Islet precursor cell (in vitro differentiated cells): Measurements from ENCODE around the gene CLRN2.
"Not testable (repeated sequence)": the region's sequence is repeated elsewhere in the genome, so short reads cannot be mapped to it uniquely, and the experiment has no call there.

Experiments used
- DNase-seq: peaks from one replicate; pipeline ENCODE4 v3.0.0-alpha.2; 2018

Gene CLRN2

DNA sequence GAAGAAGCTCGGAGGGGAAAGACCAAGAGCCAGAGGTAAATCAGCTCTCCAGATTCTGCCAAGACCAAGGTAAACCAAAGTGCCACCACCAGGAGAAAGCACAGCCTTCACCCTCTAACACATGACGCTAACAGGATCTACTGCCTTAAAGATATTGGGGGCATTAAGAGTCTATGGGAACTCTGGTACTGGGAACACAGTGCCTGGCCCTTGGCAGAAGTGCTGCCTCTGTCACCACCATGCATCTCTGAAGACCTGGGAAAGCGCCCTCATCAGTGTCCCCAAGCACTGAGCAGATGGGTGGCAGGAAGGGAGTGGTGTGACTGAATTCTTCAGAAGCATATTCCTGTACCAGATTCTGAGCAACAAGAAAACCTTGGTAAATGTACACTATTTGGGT, 4.4 kb upstream of the CLRN2 start:
- no peak for DNase-seq

DNA sequence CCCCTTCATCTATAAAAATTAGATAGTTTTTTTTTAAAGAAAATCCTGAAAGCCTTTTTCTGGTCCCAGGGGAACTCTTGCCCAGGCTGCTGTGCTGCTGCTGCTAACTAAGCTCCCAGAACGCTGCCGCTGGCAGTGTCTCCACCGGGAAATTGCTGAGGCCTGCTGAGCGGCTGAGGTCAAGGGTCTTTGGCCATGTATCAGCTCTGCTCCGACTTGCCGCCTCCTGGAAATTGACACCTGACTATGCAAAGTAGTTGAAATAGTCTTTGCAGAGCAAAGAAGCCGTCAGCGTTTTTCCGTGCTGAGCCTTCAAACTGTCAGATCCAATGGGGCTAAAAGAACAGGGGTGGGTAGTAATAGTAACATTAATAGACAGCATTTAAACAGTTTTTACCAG, 3.9 kb upstream of the CLRN2 start:
- peak; percentile 76 for DNase-seq

- peak; percentile 69 for DNase-seq
These were observed 3.4 kb upstream of the CLRN2 start for GRCh38 chr4:17511509-17511949.

DNA sequence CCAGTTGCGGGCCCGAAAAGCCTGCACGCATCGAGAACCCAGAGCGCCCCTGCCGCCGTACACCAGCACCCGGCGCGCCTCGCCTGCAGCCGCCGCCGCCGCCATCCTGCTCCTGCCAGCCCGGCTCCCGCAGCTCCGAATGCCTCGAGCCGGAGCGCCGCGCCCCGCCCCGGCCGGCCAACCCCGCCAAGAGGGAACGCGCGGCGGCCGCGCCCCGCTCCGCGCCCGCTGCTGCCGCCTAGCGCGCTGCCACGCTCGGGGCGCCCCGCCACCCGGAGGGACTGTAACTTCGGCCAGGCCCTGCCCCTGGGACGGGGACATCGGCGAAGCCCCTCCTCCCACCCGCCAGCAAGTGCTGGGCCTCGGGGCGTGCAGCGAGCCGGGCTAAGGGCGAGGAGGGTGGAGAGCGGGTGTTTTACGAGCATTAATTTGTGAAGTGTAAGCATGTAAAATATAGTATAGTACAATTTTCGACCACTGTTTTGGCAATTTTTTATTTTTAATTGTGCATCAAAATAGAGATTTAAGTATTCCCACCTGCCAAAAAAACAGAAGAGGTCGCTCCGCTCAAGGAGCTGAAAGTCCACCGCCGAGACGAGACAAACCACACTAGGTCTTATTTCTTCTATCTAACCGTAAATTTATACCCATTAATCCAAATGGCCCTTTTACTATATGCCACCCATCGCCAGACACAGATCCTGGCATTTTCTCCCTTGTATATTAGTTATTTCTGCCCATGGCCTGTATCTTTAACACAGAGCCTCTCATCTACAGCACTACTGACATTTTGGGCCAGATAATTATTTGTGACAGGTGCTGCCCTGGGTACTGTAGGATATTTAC, 2.8 kb upstream of the CLRN2 start, which contains the start of gene QDPR:
Gene QDPR, minus strand, starts transcription at position 141 of the 846 bp plus-strand sequence. Its CDS starts 36 bp downstream, at position 105.
- DNase-seq: peak; percentile 93

DNA sequence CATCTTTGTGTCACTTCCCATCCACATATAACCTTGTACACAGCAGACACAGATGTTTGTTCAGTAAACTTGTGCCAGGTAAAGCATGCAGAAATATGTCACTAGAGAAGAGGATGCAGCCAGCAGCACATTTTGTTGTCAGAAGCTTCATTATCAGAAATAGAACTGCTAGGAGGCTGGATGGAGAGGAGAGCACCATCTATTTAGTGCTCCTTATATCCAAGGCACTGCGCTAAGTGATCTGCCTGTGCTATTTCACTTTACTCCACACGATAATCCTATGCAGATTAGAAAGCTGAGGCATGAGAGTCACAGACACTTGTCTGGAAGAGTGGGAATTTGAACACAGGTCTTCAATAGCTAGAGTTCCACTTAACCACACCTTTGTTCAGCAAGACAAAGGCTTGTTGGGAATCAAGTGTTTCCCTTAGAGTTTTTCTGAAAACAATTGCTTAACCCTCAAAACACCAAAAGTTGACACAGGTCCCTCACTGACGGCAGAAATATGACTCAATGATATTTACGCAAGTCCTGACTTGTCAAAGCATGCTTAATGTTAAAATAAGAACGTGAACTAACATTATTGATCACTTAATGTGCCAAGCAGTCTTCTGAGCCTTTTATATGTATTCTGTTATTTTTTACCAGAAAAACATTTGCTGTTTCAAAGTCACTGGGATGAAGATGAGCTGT, 1.8 kb upstream of the CLRN2 start:
- DNase-seq: no peak

DNA sequence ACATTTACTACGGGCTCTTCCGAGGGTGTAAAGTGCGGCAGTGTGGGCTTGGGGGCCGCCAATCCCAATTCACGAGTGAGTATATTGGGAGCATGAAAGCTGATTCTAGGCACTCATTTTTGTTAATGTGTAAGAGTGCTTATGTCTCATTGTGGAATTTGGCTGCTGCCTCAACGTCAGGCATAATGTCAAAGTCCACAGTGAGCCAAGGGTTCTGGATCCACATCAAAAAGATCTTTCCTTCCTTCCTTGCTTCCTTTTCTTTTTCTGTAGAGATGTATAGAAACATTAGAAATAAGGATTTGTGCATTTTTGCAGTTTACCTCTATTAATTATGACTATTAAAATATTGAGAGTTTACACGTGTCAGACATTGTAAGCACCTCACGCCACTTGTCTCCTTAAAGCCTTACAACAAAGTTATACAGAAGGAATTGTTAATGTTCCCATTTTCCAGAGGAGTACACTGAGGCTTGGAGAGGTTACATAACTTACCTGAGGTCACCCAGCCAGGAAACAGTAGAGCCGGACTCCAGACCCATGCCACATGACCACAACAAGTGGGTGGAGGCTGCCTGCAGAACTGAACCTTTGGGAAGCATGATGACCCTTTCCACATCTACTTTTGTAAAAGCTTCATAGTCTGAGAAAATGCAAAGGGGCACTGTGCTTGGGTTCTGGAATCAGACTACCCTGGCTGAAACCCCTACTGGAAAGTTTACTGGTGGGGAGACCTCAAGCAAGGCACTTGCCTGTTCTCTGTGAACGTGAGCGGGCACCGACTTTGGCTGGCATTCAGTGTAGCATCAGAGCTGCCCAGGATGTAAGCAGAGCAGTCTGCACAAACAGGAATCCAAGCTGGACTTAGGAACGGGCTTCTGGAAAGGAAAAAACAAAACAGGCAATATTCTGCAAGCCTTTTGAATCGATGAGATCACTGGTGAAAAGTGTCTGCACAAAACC, 761 bp downstream of the CLRN2 start:
- no peak for DNase-seq

GRCh38 chr4:17516980-17517379, 2.0 kb downstream of the CLRN2 start:
- DNase-seq: no peak

GRCh38 chr4:17517664-17518063, 2.7 kb downstream of the CLRN2 start:
- DNase-seq: peak; percentile 77

GRCh38 chr4:17521595-17521994, 6.6 kb downstream of the CLRN2 start:
- DNase-seq: no peak

DNA sequence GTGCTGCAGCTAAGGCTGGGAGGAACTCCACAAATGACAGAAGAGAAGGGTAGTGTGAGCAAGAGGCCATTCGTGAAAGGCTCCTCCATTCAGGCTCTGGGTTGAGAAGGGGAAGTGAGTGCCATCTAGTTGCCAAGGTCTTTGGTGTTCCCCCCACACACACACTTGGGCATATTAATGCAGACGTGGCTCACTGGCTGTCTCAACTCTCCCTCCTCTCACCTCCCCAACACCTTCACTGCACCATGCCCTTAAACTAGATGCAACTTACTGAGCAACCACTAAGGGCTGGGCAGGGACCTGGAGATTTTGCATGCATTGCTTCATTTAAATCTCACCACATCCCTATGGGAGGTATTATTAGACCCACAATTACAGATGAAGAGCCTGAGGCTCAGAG, 8.7 kb downstream of the CLRN2 start:
- DNase-seq: no peak

DNA sequence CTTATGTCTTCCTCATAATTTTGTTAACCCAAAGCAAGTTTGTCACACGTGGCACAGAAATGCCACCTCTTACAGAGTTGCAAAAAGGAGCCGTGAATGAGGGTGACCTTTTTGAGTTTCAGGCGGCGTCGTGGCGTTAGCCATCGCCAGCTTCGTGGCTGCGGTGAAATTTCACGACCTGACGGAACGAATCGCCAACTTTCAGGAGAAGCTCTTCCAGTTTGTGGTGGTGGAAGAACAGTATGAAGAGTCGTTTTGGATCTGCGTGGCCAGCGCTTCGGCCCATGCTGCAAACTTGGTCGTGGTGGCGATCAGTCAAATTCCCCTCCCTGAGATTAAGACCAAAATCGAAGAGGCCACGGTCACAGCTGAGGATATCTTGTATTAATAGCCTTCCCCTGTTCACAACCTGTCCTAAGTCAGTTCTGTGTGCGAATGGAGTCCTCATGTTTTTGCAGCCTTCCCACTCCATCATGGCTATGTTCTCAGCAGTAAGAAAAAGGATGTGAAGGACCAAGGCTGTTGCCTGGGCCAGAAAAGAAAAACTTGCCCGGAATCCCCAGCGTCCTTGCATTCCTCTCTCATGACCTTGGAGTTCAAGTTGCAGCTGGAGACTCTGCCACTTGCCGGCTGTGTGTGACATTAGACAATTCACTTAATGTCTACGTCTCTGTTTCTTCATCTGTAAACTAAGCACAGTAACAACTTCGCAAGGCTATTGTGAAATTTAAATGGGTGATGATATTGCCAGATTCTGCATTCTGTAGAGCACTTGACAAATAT, 11.9 kb downstream of the CLRN2 start:
- no peak for DNase-seq

GRCh38 chr4:17528551-17529165, 13.7 kb downstream of the CLRN2 start:
- DNase-seq: no peak

DNA sequence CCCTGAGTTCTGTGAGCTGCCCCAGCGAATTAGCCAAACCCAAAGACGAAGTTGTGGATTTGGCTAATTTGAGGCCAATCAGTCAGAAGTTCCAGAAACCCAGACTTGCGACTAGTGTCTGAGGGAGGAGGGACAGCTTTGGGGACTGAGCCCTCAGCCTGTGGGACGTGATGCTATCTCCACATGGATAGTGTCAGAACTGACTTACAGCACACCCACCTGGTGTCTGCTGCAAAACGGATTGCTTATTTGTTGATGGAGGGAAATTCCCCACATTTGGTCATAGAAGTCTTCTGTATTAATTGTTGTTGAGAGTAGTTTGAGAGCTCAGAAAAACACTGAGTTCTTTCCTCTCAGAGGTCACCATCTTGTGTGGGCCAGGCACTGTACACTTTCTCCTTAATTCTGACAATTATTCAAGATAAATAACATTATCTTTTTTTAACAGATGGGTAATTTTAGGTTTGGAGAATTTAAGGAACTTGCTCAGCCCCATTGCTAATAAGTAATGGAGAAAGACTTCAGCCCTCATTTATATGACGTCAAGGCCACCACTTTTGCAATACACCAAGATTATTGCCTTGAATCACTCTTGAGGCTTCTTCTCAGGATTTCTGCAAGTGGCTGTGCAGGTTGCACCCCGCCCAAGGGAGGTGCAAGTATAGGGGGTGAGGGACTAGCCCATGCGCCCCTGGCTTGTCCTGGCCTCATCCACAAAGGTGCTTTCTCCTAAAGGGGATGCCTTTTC, 16.7 kb downstream of the CLRN2 start:
- no peak for DNase-seq

GRCh38 chr4:17534705-17535104, 19.7 kb downstream of the CLRN2 start:
- DNase-seq: no peak

DNA sequence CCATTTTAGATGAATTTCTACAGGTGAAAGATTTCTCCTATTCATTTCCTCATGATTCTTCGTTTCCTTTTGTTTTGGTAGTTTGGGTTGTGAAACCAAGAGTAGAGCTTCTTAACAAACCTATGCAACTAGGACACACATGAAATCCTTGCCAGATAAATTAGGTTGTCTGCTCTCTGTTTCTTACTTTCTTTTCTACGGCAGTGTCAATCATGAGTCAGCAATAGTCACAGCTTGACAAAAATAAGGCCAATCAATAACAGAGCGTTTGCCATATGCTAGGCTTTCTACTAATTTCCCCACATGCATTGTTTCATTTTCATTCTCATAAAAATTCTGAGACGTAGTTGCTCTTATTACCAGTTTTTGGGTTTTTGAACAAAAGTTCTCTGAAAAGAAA, 20.3 kb downstream of the CLRN2 start:
- no peak for DNase-seq

- DNase-seq: no peak
These were observed 20.9 kb downstream of the CLRN2 start for GRCh38 chr4:17535906-17536305.

DNA sequence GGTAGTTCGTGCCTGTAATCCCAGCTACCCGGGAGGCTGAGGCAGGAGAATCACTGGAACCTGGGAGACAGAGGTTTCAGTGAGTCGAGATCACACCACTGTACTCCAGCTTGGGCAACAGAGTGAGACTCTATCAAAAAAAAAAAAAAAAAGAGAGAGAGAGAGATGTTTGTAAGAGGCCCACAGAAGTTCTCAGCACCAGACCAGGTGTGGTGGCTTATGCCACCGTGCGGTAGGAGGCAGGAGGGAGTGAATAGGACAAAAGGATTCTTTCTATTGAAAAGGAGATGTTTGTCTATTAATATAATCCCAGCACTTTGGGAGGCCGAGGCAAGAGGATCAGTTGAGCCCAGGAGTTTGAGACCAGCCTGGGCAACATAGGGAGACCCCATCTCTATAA, 22.1 kb downstream of the CLRN2 start:
- not testable (repeated sequence) for DNase-seq

DNA sequence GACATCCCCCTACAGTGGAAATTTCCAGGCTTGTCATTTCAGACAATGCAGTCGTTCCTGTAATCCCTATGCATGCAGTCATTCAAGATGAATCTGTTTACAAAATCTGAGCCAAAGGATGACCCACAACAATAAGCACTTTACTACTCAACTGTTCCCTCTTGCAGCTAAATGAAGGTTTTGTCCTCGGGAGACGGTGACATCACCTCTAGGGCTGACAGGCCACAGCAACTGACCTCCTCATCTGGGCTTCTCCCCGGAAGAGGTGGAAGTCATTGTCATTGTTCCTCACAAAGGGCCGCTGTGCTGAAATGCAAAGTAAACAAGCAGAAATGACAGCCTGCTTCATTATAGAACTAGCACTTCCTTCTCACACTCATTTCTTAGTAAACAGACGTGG, 29.2 kb downstream of the CLRN2 start:
- peak; percentile 91 for DNase-seq

DNA sequence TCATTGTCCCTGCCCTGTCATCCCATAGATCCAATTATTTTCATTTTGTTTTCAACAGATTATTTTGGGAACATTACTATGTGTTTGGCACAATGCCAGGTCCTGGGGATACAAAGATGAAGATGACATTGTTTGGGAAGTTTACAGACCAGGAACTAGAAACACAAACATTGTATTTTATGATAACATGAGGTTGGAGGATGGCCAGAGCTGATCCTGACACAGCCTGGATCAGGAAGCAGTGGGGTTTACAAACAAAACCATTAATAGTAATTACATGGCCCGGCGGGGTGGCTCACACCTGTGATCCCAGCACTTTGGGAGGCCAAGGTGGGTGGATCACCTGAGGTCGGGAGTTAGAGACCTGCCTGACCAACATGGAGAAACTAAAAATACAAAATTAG, 29.9 kb downstream of the CLRN2 start:
- DNase-seq: no peak

- DNase-seq: no peak
These were observed 30.6 kb downstream of the CLRN2 start for GRCh38 chr4:17545374-17546140.
